Activated CD8-positive, alpha-beta T cell treated with anti-CD3 and anti-CD28 coated beads for 36 hours (primary cell): ENCODE data around the gene TLE3. TPM values are rescaled to one million over a fixed set of nuclear protein-coding genes. Genes with fewer than 3 reads are reported as not detected.

Experiments used
- ATAC-seq: fragments of 200-7000 bp; cut with Tn5 transposase; one replicate; pipeline ENCODE4 v1.10.0; 2021; ENCODE audit warnings: mild to moderate bottlenecking, moderate library complexity
- CTCF ChIA-PET: fragments of 350-600 bp; sonication (Branson Sonifier 250); formaldehyde crosslinking; loops from one replicate; lab custom pipeline; 2021; ENCODE audit warnings: antibody characterized with exemption; lab: Charles Lee
- POLR2A ChIA-PET: fragments of 350-600 bp; sonication (Branson Sonifier 250); formaldehyde crosslinking; loops from one replicate; lab custom pipeline; 2021; ENCODE audit warnings: antibody characterized with exemption; lab: Charles Lee
- DNase-seq: peaks from one replicate; pipeline ENCODE4 v3.0.0-alpha.2; 2020
- H3K27ac Mint-ChIP-seq: one replicate; pipeline ENCODE4 v1.8.0; 2021; ENCODE audit warnings: mild to moderate bottlenecking, mixed read lengths
- H3K27me3 Mint-ChIP-seq: one replicate; pipeline ENCODE4 v1.8.0; 2021; ENCODE audit warnings: mixed read lengths
- H3K36me3 Mint-ChIP-seq: one replicate; pipeline ENCODE4 v1.8.0; 2021; ENCODE audit warnings: low read depth, mixed read lengths
- H3K4me1 Mint-ChIP-seq: one replicate; pipeline ENCODE4 v1.8.0; 2021; ENCODE audit warnings: low read depth, mixed read lengths
- H3K4me3 Mint-ChIP-seq: one replicate; pipeline ENCODE4 v1.8.0; 2021; ENCODE audit warnings: mild to moderate bottlenecking, moderate library complexity, mixed read lengths
- H3K9me3 Mint-ChIP-seq: one replicate; pipeline ENCODE4 v1.8.0; 2021; ENCODE audit warnings: mixed read lengths
- intact Hi-C: fragments of 100-400 bp; cut with micrococcal nuclease; formaldehyde crosslinking; loops from one replicate; pipeline ENCODE4 v1.10.0; 2022
- total RNA-seq, 2 experiments: library from RNA; stranded (reverse); gene quantifications; one replicate each; pipeline ENCODE4 v1.2.3, GENCODE V29; 2021
- TF ChIP-seq, protein P1 (sequence below): fragments of 200-600 bp; IDR thresholded peaks from one replicate; pipeline ENCODE4 v1.8.0; 2022; ENCODE audit warnings: antibody characterized with exemption, mild to moderate bottlenecking

The TLE3 gene
- total RNA-seq, 2 experiments from 2014 or later = 48.4 to 64.2 TPM

DNA sequence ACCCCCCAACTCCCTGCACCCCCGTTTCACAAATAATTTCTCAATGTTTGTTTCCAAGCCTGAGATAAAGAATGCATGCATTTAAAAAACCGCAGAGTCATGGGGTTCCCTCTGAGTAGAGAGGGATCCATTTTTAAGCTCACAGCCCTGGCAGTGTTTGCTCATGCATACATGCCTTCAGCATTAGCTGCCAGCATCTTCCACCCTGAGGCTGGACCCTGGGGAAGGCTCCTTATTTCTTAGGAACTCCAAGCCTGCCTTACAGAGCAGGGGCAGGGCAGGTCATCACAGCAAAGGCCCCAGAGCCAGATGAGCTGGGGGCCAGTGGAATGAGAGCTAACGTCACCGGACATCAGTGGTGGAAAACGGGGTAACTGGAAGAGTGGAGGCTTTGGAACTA, 31.3 kb downstream of the TLE3 start:
- H3K27ac Mint-ChIP-seq = no peak overlapping the region
- ATAC-seq (no peak), DNase-seq (no peak)
- H3K9me3 Mint-ChIP-seq = no peaks in the 10 kb centered on the region
- TF ChIP-seq, protein P1, sequence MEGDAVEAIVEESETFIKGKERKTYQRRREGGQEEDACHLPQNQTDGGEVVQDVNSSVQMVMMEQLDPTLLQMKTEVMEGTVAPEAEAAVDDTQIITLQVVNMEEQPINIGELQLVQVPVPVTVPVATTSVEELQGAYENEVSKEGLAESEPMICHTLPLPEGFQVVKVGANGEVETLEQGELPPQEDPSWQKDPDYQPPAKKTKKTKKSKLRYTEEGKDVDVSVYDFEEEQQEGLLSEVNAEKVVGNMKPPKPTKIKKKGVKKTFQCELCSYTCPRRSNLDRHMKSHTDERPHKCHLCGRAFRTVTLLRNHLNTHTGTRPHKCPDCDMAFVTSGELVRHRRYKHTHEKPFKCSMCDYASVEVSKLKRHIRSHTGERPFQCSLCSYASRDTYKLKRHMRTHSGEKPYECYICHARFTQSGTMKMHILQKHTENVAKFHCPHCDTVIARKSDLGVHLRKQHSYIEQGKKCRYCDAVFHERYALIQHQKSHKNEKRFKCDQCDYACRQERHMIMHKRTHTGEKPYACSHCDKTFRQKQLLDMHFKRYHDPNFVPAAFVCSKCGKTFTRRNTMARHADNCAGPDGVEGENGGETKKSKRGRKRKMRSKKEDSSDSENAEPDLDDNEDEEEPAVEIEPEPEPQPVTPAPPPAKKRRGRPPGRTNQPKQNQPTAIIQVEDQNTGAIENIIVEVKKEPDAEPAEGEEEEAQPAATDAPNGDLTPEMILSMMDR = no peak
- intact Hi-C loops = no loop called here
- peaks cover 42% of the 10 kb centered on the region for H3K36me3 Mint-ChIP-seq
- no peaks in the 10 kb centered on the region for H3K27me3 Mint-ChIP-seq
- H3K4me1 Mint-ChIP-seq = no peaks in the 10 kb centered on the region
- no peak overlapping the region for H3K4me3 Mint-ChIP-seq
- POLR2A ChIA-PET = interaction anchor here (0.8 to 1.3 kb wide), 2 partner anchors 10 to 30 kb away, joined by 3 to 6 read pairs; no protein-coding TSS in a partner anchor
- CTCF ChIA-PET = no interaction called here

DNA sequence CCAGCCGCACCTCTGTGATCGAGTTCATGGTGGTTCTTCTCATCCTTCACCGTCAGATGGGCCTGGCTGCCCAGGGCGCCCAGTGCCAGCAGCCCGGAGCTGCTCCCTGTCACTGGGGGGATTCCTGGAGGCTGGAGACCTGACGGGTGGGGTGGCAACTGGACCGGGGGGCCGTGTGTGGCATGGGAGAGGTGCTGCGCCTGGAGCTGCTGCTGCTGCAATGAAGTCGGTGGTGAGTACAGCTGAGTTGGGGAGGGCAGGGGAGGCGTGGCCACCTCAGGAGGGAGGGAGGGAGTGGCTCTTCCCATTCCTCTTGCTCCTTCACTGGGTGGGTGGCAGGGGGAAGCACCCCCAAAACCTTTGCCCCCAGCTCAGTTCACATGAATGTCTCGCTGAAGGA, 31.7 kb downstream of the TLE3 start:
- no peaks in the 10 kb centered on the region for H3K4me1 Mint-ChIP-seq
- ChIA-PET CTCF (no interaction called here), POLR2A (interaction anchor here (1.3 kb wide), 1 partner anchor 10 kb away, joined by 3 read pairs; no protein-coding TSS in a partner anchor)
- TF ChIP-seq, protein P1 = no peak
- no peaks in the 10 kb centered on the region for H3K9me3 Mint-ChIP-seq
- H3K27me3 Mint-ChIP-seq = no peaks in the 10 kb centered on the region
- ATAC-seq (no peak), DNase-seq (no peak)
- peaks cover 40% of the 10 kb centered on the region for H3K36me3 Mint-ChIP-seq
- H3K27ac Mint-ChIP-seq = no peak overlapping the region
- no peak overlapping the region for H3K4me3 Mint-ChIP-seq
- intact Hi-C loops = no loop called here

DNA sequence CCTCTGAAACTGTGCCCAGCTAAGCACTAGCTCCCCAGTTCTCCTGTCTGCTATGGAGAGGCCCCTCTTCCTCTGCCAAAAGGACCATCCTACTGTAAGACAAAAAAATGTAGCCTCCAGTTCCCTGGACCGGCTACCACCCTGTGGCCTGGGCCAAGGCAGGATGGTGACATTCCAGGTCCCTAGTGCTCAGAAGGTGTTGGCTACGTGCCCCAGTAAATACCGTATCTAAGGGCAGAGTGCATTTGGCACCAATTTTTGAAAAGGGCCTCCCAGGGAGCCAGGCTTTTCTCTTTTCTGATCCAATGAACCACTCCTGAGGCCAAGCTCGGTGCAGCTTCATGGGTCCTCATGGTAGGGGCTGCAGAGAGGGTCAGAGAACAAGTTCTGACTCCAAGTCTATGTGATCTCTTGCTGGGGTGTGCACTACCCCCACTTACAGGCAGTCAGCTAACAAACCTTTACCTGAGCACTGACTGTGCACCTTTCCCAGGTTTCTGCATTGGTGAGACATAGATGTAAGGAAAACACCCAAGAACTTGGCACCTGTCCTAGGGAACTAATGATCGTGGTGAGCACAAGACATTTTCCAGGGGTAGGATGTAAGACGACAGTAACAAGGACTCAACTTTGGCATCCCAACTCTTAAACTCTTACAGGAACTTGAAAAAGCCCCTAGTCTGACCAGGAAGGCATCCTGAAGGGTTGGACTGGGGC, 32.6 kb downstream of the TLE3 start:
- CTCF ChIA-PET = interaction anchor here (0.6 kb wide), 1 partner anchor 30 kb away, joined by 3 read pairs; no protein-coding TSS in a partner anchor
- intact Hi-C loops = no loop called here
- TF ChIP-seq, protein P1 = no peak

DNA sequence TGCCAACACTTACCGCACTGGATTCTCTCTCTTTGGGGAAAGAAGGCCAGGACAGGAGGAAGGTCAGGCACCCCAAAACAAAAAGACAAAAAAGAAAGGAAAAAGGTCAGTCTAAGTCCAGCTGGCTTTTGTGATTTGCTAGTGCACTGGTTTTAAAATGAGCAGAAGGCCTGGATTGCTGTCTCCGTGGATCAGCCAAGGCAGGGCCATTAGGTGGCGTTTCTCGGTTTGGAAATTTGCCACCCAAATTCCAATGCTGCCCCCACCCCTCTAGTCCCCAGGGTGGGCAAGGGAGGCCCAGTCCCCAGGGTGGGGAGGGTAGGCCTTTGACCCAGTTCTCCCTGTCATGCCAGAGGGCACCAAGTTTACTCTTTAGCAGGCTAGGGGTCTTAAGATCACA, 33.3 kb downstream of the TLE3 start:
- no peaks in the 10 kb centered on the region for H3K4me1 Mint-ChIP-seq
- ATAC-seq = no peak
- no peak overlapping the region for H3K27ac Mint-ChIP-seq
- ChIA-PET POLR2A (interaction anchor here (0.7 to 1.2 kb wide), 3 partner anchors 34 to 161 kb away, joined by 3 to 4 read pairs (median 3); partner anchors contain the start of gene TLE3), CTCF (no interaction called here)
- H3K9me3 Mint-ChIP-seq = no peaks in the 10 kb centered on the region
- TF ChIP-seq, protein P1 = no peak
- peaks cover 37% of the 10 kb centered on the region for H3K36me3 Mint-ChIP-seq
- intact Hi-C loops = no loop called here
- DNase-seq = no peak
- no peak overlapping the region for H3K4me3 Mint-ChIP-seq
- H3K27me3 Mint-ChIP-seq = no peaks in the 10 kb centered on the region

More for the DNA sequence above, 32.6 kb downstream of the TLE3 start:
- H3K27ac Mint-ChIP-seq = no peak overlapping the region
- no peaks in the 10 kb centered on the region for H3K9me3 Mint-ChIP-seq
- DNase-seq (no peak), ATAC-seq (no peak)
- no peaks in the 10 kb centered on the region for H3K27me3 Mint-ChIP-seq
- no peak overlapping the region for H3K4me3 Mint-ChIP-seq
- no peaks in the 10 kb centered on the region for H3K4me1 Mint-ChIP-seq
- POLR2A ChIA-PET = interaction anchor here (0.7 to 1.2 kb wide), 2 partner anchors 33 to 90 kb away, joined by 3 read pairs; partner anchors contain the start of gene TLE3
- peaks cover 36% of the 10 kb centered on the region for H3K36me3 Mint-ChIP-seq

DNA sequence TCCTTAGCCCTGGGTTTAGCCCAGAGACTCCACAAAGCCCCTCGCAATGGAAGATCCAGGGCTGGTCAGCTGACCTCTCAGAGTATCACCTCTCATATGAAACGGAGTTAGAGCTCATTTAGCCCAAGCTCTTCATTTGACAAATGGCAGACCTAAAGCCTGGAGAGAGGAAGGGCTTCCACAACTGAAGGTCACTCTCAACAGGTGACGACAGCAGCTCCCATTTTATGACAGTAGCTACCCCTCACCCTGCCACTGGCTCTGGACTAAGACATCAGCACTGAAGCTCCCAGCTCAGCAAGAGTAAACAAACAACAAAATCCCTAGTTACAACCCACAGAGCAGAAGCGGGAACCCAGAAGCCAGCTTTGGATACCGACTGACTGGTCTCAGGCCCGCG, 33.7 kb downstream of the TLE3 start:
- peaks cover 40% of the 10 kb centered on the region for H3K36me3 Mint-ChIP-seq
- no peaks in the 10 kb centered on the region for H3K4me1 Mint-ChIP-seq
- POLR2A ChIA-PET = interaction anchor here (1.0 to 1.2 kb wide), 2 partner anchors 34 to 161 kb away, joined by 3 to 4 read pairs; partner anchors contain the start of gene TLE3
- H3K9me3 Mint-ChIP-seq = no peaks in the 10 kb centered on the region
- H3K27ac Mint-ChIP-seq = no peak overlapping the region
- CTCF ChIA-PET = no interaction called here
- DNase-seq (no peak), ATAC-seq (no peak)
- no peak overlapping the region for H3K4me3 Mint-ChIP-seq
- intact Hi-C loops = no loop called here
- TF ChIP-seq, protein P1 = no peak
- no peaks in the 10 kb centered on the region for H3K27me3 Mint-ChIP-seq
